Naive thymus-derived CD8-positive, alpha-beta T cell (primary cell): ENCODE data around the gene KIF26A. TPM values are rescaled to one million over a fixed set of nuclear protein-coding genes. Genes with fewer than 3 reads are reported as not detected.

Experiments
- ATAC-seq, 2 donors: fragments of 150-1000 bp; cut with Tn5 transposase in 1 of 2; sonication (Bioruptor Pico), chemical (Tn5 transposase) in 1 of 2; 1 replicate in 1 of 2; 2 replicates in 1 of 2; pipeline ENCODE4 v1.10.0; 2021; ENCODE audit warnings: mild to moderate bottlenecking in 2 of 2, moderate library complexity in 2 of 2
- POLR2A ChIA-PET: fragments of 350-600 bp; sonication (Branson Sonifier 250); formaldehyde crosslinking; loops from one replicate; lab custom pipeline; 2021; ENCODE audit warnings: antibody characterized with exemption; lab: Charles Lee
- DNase-seq, 10 donors: peaks; one replicate each; pipeline versions ENCODE4 v3.0.0 to v3.0.0-alpha.2; 2020 to 2022
- H3K27ac Mint-ChIP-seq, 10 donors: one replicate each; pipeline ENCODE4 v1.8.0; 2020 to 2022; ENCODE audit warnings: mild to moderate bottlenecking in 10 of 10, mixed read lengths in 10 of 10, moderate library complexity in 4 of 10, inconsistent platforms in 1 of 10
- H3K27me3 Mint-ChIP-seq, 5 donors: one replicate each; pipeline ENCODE4 v1.8.0; 2021 to 2022; ENCODE audit warnings: mixed read lengths in 5 of 5
- H3K36me3 Mint-ChIP-seq, 3 donors: one replicate each; pipeline ENCODE4 v1.8.0; 2020 to 2022; ENCODE audit warnings: mixed read lengths in 3 of 3, mild to moderate bottlenecking in 2 of 3, inconsistent platforms in 1 of 3
- H3K4me1 Mint-ChIP-seq, 4 donors: one replicate each; pipeline ENCODE4 v1.8.0; 2021 to 2022; ENCODE audit warnings: mixed read lengths in 4 of 4
- H3K4me3 Mint-ChIP-seq, 10 donors: one replicate each; pipeline ENCODE4 v1.8.0; 2020 to 2022; ENCODE audit warnings: mild to moderate bottlenecking in 10 of 10, mixed read lengths in 10 of 10, moderate library complexity in 6 of 10, inconsistent platforms in 1 of 10
- H3K9me3 Mint-ChIP-seq, 9 donors: one replicate each; pipeline ENCODE4 v1.8.0; 2020 to 2022; ENCODE audit warnings: mixed read lengths in 9 of 9, mild to moderate bottlenecking in 3 of 9, inconsistent platforms in 1 of 9, moderate library complexity in 1 of 9
- polyA plus RNA-seq, 3 donors: library from polyadenylated mRNA; unstranded; fragments of 300-500 nt; fragmentation: Illumina TruSeq; gene quantifications; one replicate each; pipeline ENCODE4 v1.2.3, GENCODE V29; 2021
- total RNA-seq, 8 experiments: library from RNA in 2 of 8; stranded (reverse) in 2 of 8; gene quantifications; one replicate each; pipeline ENCODE4 v1.2.3 and lab custom pipeline; 2021 to 2026

KIF26A gene
- under 1 TPM; 0.10 to 0.11 TPM for total RNA-seq
- polyA plus RNA-seq, result not detected
- total RNA-seq (lab: John Stamatoyannopoulos, UW), result 0.22 to 1.9 (median 1.0) reads per million in 6 experiments

- DNase-seq (peak in 7 of 10 donors; percentile 9 to 65 (median 27)), ATAC-seq (peak; percentile 58 to 65)
- no peaks in the 10 kb centered on the region for H3K9me3 Mint-ChIP-seq
- H3K36me3 Mint-ChIP-seq, result no peaks in the 10 kb centered on the region
- H3K4me1 Mint-ChIP-seq, result peaks cover 2 to 9% (median 7%) of the 10 kb centered on the region in 4 donors
- no peak within 1 kb of the TSS for H3K27ac Mint-ChIP-seq
- POLR2A ChIA-PET, result no interaction called here
- peaks cover 5 to 49% (median 27%) of the 10 kb centered on the region in 5 donors for H3K27me3 Mint-ChIP-seq
- H3K4me3 Mint-ChIP-seq, result peak within 1 kb of the TSS; percentile 40 to 72 (median 64)
Observed at GRCh38 chr14:104138098-104138717, at the start of gene KIF26A. Gene KIF26A (plus strand): TSS chr14:104138587. CDS start chr14:104138723, 136 bp downstream.

- H3K9me3 Mint-ChIP-seq, result no peaks in the 10 kb centered on the region
Observed at GRCh38 chr14:104090071-104090748, 48.2 kb upstream of the KIF26A start.

GRCh38 chr14:104091061-104091926, 47.1 kb upstream of the KIF26A start:
- Mint-ChIP-seq H3K4me1 (peaks cover 3 to 7% (median 5%) of the 10 kb centered on the region in 4 donors), H3K4me3 (no peak overlapping the region), H3K27ac (peak overlapping the region in 2 of 10 donors; percentile 43 to 63), H3K27me3 (peaks cover 0 to 21% (median 6%) of the 10 kb centered on the region in 5 donors), H3K9me3 (no peaks in the 10 kb centered on the region), H3K36me3 (no peaks in the 10 kb centered on the region)
- ATAC-seq (no peak), DNase-seq (peak in 2 of 10 donors; percentile 2 to 60)
- POLR2A ChIA-PET, result no interaction called here

More at GRCh38 chr14:104090071-104090748, 48.2 kb upstream of the KIF26A start:
- peaks cover 0 to 20% (median 6%) of the 10 kb centered on the region in 5 donors for H3K27me3 Mint-ChIP-seq
- ATAC-seq (no peak), DNase-seq (peak in 2 of 10 donors; percentile 2 to 45)
- POLR2A ChIA-PET, result no interaction called here
- H3K4me3 Mint-ChIP-seq, result no peak overlapping the region
- H3K27ac Mint-ChIP-seq, result no peak overlapping the region
- H3K4me1 Mint-ChIP-seq, result peaks cover 3 to 7% (median 5%) of the 10 kb centered on the region in 4 donors
- no peaks in the 10 kb centered on the region for H3K36me3 Mint-ChIP-seq

- ATAC-seq, result no peak
- Mint-ChIP-seq H3K9me3 (no peaks in the 10 kb centered on the region), H3K27me3 (peaks cover 0 to 12% (median 2%) of the 10 kb centered on the region in 5 donors), H3K4me3 (no peak overlapping the region), H3K4me1 (peaks cover 3 to 7% (median 4%) of the 10 kb centered on the region in 4 donors), H3K36me3 (no peaks in the 10 kb centered on the region), H3K27ac (no peak overlapping the region)
- POLR2A ChIA-PET, result no interaction called here
- DNase-seq, result peak in 2 of 10 donors; percentile 2 to 56
Observed at GRCh38 chr14:104091927-104092771, 46.2 kb upstream of the KIF26A start.

- no peak overlapping the region for H3K4me3 Mint-ChIP-seq
- no peak overlapping the region for H3K27ac Mint-ChIP-seq
- H3K27me3 Mint-ChIP-seq, result peaks cover 0 to 6% (median 0%) of the 10 kb centered on the region in 5 donors
- H3K9me3 Mint-ChIP-seq, result no peaks in the 10 kb centered on the region
- peaks cover 3 to 7% (median 4%) of the 10 kb centered on the region in 4 donors for H3K4me1 Mint-ChIP-seq
- ATAC-seq (no peak), DNase-seq (peak in 1 of 10 donors; percentile 30)
- POLR2A ChIA-PET, result no interaction called here
- no peaks in the 10 kb centered on the region for H3K36me3 Mint-ChIP-seq
Observed at GRCh38 chr14:104092931-104093365, 45.4 kb upstream of the KIF26A start.

- ATAC-seq (peak; percentile 28 to 47), DNase-seq (peak in 4 of 10 donors; percentile 2 to 54 (median 13))
- Mint-ChIP-seq H3K27me3 (peaks cover 0 to 6% (median 0%) of the 10 kb centered on the region in 5 donors), H3K9me3 (no peaks in the 10 kb centered on the region), H3K36me3 (no peaks in the 10 kb centered on the region), H3K27ac (no peak overlapping the region), H3K4me1 (peaks cover 3 to 7% (median 4%) of the 10 kb centered on the region in 4 donors), H3K4me3 (no peak overlapping the region)
- POLR2A ChIA-PET, result no interaction called here
Observed at GRCh38 chr14:104093366-104094055, 44.9 kb upstream of the KIF26A start.

GRCh38 chr14:104094056-104094708, 44.2 kb upstream of the KIF26A start:
- POLR2A ChIA-PET, result no interaction called here
- DNase-seq (peak in 2 of 10 donors; percentile 2 to 30), ATAC-seq (no peak)
- Mint-ChIP-seq H3K9me3 (no peaks in the 10 kb centered on the region), H3K36me3 (no peaks in the 10 kb centered on the region), H3K27me3 (peaks cover 0 to 6% (median 0%) of the 10 kb centered on the region in 5 donors), H3K4me3 (peak overlapping the region in 1 of 10 donors; percentile 43), H3K27ac (peak overlapping the region in 2 of 10 donors; percentile 70 to 92), H3K4me1 (peaks cover 3 to 7% (median 4%) of the 10 kb centered on the region in 4 donors)

- peaks cover 0 to 6% (median 0%) of the 10 kb centered on the region in 5 donors for H3K27me3 Mint-ChIP-seq
- POLR2A ChIA-PET, result no interaction called here
- peak overlapping the region in 1 of 10 donors; percentile 43 for H3K4me3 Mint-ChIP-seq
- peak; percentile 40 to 75 (median 66) for DNase-seq
- no peaks in the 10 kb centered on the region for H3K36me3 Mint-ChIP-seq
- no peaks in the 10 kb centered on the region for H3K9me3 Mint-ChIP-seq
- H3K27ac Mint-ChIP-seq, result peak overlapping the region in 2 of 10 donors; percentile 70 to 92
- ATAC-seq, result peak; percentile 83 to 84
- peaks cover 3 to 7% (median 4%) of the 10 kb centered on the region in 4 donors for H3K4me1 Mint-ChIP-seq
Observed at GRCh38 chr14:104094709-104095425, 43.5 kb upstream of the KIF26A start.

- Mint-ChIP-seq H3K4me3 (no peak overlapping the region), H3K27ac (peak overlapping the region in 1 of 10 donors; percentile 15), H3K9me3 (no peaks in the 10 kb centered on the region), H3K27me3 (peaks cover 0 to 6% (median 0%) of the 10 kb centered on the region in 5 donors), H3K4me1 (peaks cover 3 to 7% (median 4%) of the 10 kb centered on the region in 4 donors), H3K36me3 (no peaks in the 10 kb centered on the region)
- POLR2A ChIA-PET, result no interaction called here
- DNase-seq (peak in 2 of 10 donors; percentile 1 to 48), ATAC-seq (no peak)
Observed at GRCh38 chr14:104095426-104096310, 42.7 kb upstream of the KIF26A start.
